Esophagus muscularis mucosa (tissue), 3 donors: Measurements from ENCODE around the gene CNN1.

Experiments used
- POLR2A ChIP-seq: fragments of 450-650 bp; IDR thresholded peaks from one replicate; pipeline ENCODE4 v1.6.1; 2017; ENCODE audit warnings: antibody characterized with exemption, moderate library complexity, mild to moderate bottlenecking, low read depth
- TF ChIP-seq, protein P1 (sequence below), 3 experiments: fragments of 200-600 bp in 2 of 3; fragments of 450-650 bp in 1 of 3; sonication (generic) in 2 of 3; IDR thresholded peaks; one replicate each; pipeline ENCODE4 v1.5.1; 2017 to 2019; ENCODE audit warnings: antibody characterized with exemption in 3 of 3, mild to moderate bottlenecking in 2 of 3, moderate library complexity in 1 of 3

DNA sequence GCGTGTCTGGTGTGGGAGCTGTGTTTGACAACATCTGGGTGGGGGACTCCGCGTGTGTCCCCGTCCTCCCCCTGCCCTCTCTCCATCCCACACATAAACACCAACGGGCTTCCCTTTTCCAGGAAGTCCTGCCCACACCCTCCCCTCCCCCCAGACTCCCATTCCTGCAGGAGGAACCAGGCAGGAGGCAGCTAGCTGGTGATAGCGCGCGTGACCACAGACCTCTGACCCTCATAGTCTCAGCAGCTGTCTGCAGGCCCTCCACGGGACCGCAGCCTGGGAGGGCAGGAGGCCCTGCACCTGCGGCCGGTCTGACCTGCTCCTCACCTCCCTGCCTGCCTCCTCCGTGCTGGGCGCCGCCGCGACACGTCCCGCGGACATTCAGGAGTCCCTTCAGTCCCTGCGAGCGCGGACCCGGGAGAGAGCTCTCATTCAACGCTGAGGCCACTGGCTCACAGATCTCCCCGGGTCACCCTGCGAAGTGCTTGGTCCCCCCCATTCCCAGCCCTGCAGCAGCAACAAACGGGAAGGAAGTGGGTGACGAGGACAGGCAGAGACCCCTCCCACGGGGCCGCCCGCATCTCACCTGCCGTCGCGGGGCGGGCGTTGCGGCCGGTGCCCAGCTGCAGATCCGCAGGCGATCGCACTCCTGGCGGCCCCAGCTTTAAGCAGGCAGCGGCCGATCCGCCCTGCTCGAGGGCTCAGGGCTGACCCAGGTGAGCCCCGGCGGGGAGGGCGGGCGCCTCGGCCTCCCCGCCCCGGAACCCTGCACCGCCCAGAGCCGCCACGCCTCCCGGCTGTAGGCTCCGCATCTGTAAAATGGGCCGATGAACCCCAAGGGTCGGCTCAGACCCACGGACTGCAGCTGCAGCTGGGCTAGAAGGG lies 39.8 kb downstream of the CNN1 start:
- TF ChIP-seq, protein P1, sequence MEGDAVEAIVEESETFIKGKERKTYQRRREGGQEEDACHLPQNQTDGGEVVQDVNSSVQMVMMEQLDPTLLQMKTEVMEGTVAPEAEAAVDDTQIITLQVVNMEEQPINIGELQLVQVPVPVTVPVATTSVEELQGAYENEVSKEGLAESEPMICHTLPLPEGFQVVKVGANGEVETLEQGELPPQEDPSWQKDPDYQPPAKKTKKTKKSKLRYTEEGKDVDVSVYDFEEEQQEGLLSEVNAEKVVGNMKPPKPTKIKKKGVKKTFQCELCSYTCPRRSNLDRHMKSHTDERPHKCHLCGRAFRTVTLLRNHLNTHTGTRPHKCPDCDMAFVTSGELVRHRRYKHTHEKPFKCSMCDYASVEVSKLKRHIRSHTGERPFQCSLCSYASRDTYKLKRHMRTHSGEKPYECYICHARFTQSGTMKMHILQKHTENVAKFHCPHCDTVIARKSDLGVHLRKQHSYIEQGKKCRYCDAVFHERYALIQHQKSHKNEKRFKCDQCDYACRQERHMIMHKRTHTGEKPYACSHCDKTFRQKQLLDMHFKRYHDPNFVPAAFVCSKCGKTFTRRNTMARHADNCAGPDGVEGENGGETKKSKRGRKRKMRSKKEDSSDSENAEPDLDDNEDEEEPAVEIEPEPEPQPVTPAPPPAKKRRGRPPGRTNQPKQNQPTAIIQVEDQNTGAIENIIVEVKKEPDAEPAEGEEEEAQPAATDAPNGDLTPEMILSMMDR (IDR thresholded peaks at IDR 0.05), result no peak
- TF ChIP-seq POLR2A, result no peak
